CD4-positive, alpha-beta T cell treated with Interleukin-17A for 1 hour (primary cell): ENCODE results near the gene NTM.
"Not testable (repeated sequence)": the region's sequence is repeated elsewhere in the genome, so short reads cannot be mapped to it uniquely, and the experiment has no call there.

Source experiments
- DNase-seq: peaks from one replicate; pipeline ENCODE4 v3.0.0-alpha.2; 2020

Gene NTM

GRCh38 chr11:131424257-131424876 lies 54.0 kb downstream of the NTM start:
- DNase-seq = not testable (repeated sequence)

DNA sequence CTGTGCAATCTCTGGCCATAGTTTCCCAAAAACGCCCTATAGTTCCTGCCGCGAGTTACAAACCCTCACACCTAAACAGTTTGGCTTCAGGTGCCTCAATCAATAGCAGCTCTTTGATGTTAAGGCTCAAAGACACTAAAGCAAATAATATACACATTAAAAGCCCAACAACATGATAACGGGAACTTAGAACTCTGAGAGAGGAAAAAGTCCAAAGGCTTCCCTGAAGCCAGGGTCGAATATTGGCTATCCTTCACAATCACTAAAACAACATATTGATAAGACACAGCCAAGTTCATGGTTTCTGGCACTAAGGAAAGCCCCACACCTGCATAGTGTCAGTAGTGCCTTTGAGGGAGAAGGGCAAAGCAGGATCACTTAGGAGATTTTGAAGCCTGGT lies 54.9 kb downstream of the NTM start:
- DNase-seq = no peak

- DNase-seq = no peak
These were observed 58.4 kb downstream of the NTM start for GRCh38 chr11:131428853-131429252.

- DNase-seq = no peak
These were observed 60.2 kb downstream of the NTM start for GRCh38 chr11:131430473-131431208.

DNA sequence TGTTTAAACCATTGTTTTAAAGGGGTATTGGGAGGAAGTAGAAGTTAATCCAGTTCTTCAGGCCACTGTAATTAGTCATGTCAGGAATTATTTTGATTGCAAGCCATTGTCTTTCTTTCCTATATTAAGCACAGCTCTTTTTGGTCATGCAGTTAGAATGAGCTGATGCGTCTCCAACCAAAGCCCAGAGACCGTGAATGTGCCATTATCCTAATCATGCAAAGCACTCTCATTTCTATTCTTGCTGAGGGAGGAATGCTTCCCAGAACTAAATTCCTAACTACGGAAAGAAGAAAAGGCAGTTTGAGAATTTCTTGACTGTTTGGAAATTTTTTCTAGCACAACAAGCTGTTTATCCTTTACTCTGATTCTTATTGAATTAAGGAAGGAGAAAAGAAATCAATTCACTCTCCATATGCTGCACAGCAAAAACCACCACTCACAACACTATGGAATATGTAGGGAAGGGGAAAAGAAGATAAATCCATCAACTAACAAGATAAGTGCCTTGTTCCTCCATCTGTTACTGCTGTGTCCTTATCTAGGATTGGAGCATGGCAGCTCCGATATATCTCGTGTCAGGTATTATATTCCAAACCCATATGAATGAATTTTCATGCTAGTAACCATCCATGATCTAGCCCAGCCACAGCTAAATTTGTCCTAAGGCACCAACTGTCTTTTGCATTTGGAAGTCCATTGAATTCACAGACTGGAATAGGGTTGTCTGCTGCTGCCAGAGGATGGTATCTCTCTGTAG lies 70.8 kb downstream of the NTM start:
- no peak for DNase-seq

- no peak for DNase-seq
These were observed 76.3 kb downstream of the NTM start for GRCh38 chr11:131446590-131447275.

GRCh38 chr11:131447277-131447815 lies 76.9 kb downstream of the NTM start:
- DNase-seq = no peak

GRCh38 chr11:131447898-131448297 lies 77.5 kb downstream of the NTM start:
- no peak for DNase-seq

GRCh38 chr11:131449036-131450019 lies 78.9 kb downstream of the NTM start:
- DNase-seq = no peak

DNA sequence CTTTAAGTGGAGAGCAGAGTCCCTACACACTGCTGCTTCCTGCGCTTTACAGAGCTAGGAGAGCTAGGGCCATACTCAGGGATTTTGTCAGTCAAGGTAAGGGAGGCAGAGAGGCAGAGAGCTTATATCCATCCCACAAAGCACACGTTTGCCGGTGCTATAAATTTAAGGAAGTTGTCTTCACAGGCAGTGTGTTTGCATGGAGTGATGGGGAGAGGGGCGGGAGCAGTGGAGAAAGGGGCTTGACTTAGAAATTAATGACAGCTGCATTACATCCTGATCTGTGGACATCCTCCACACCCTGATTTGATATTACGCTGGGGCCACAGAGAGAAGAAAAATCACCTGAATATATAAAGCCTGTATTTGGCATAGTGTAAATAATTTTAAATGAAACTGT lies 84.1 kb downstream of the NTM start:
- no peak for DNase-seq

GRCh38 chr11:131454989-131455388 lies 84.6 kb downstream of the NTM start:
- DNase-seq = no peak

- no peak for DNase-seq
These were observed 85.7 kb downstream of the NTM start for GRCh38 chr11:131455843-131456704.

- DNase-seq = no peak
These were observed 86.7 kb downstream of the NTM start for GRCh38 chr11:131457163-131457562.

GRCh38 chr11:131458421-131458820 lies 88.0 kb downstream of the NTM start:
- no peak for DNase-seq

DNA sequence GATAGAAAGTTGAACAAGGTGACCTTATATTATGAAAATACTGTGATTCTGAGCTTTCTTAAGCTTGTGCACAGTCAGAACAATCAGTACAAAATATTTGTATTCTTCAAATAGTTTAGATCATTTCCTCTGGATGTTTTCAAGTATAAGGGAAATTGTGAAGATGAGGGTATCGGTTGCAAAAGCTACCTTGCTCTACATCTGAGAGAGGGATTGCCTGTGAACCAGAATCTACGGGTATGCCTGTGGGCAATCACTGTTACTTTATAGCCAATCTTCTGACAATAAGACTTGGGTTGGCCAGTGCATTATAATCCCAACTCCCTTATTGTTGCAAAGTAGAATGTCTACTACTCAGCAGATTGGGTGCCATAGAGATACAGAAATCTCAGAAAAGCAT lies 90.5 kb downstream of the NTM start:
- DNase-seq = no peak

- no peak for DNase-seq
These were observed 92.2 kb downstream of the NTM start for GRCh38 chr11:131462622-131463021.

DNA sequence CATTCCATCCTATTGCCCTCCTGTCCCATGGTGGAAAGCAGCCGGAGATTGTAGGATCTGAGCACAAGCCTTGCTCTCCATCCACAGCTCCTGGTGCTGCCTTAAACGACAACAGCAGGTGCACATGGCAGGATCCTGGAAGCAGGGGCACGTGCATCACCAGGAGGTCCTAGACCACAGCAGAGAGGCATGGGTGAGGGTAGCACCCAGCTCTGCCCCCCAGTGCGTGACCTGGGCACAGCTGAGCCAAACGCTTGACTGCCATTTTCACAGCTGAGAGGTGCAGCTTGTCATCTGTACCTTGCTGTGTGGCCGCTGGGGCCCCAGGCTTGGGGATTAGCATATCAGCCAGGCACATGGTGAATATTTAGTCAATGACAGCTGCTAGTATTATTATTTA lies 92.7 kb downstream of the NTM start:
- no peak for DNase-seq

- no peak for DNase-seq
These were observed 93.4 kb downstream of the NTM start for GRCh38 chr11:131463649-131464425.

DNA sequence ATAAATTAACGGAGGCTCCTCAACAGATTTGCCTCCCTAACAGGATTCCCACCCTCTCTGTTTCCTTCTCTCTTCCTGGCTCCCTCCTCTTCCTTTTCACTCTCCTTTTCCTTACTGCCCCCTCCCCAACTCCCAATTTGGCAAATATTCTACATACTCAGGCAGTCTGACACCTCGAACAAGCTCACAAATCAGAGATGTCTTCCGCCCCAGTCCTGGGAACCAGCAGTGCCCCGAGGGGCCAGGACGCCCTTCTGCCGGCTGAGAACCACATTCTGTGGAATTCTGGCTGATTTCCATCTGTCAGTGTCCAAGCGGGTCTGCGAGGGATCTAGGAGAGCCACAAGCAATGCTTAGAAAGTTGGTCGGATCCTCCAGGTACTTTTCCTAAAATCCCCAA lies 94.0 kb downstream of the NTM start:
- DNase-seq = no peak

GRCh38 chr11:131465039-131465438 lies 94.6 kb downstream of the NTM start:
- DNase-seq = no peak
